SH-SY5Y (cell line): ENCODE measurements around the gene ANGPT4.

Experiments used
- GATA2 ChIP-seq: IDR thresholded peaks from 2 replicates; pipeline ENCODE4 v1.6.1; 2011; ENCODE audit warnings: mild to moderate bottlenecking, low read depth, low read length
- GATA3 ChIP-seq: IDR thresholded peaks from 2 replicates; pipeline ENCODE4 v1.6.1; 2011; ENCODE audit warnings: low read depth, mild to moderate bottlenecking, low read length, moderate library complexity

DNA sequence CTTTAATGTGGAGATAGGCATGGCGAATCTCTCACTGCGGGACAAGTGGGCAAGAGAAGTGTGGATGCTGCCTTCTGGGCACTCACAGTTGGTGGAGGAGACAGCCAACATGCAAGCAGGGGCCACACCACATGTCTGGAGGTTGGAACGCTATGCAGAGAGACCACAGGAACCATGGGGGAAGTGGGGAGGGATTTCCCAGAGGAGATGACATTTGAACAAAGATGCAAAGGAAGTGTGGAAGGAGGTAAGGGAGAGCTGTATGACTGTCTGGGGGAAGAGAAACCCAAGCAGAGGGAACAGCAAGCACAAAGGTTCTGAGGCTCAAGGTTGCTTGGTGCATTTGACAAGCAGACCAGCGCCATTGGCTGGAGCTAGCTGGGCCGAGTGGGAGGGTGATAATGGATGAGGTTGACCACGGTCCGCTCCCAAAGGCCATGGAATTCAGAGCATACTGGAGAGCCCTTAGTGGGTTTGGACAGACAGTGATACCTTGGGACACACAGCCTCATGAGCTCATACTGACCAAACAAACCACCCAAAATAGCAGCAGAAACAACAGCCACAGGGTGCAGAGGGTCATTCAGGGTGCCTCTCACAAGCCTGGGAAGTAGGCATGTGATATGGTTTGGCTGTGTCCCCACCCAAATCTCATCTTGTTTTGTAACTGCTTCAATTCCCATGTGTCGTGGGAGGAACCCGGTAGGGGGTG, 90.3 kb downstream of the ANGPT4 start:
- TF ChIP-seq GATA2 (no peak), GATA3 (no peak)
